HuH-7.5 (cell line): ENCODE results near the gene KRT7.
"Not testable (repeated sequence)": the region's sequence is repeated elsewhere in the genome, so short reads cannot be mapped to it uniquely, and the experiment has no call there.

Experiments used
- DNase-seq: peaks from one replicate; pipeline ENCODE4 v3.0.0; 2011; ENCODE audit warnings: low spot score

Gene KRT7

GRCh38 chr12:52278575-52279421 lies 45.8 kb downstream of the KRT7 start:
- peak; percentile 93 for DNase-seq

GRCh38 chr12:52279422-52280318 lies 46.6 kb downstream of the KRT7 start:
- no peak for DNase-seq

GRCh38 chr12:52280319-52280795 lies 47.3 kb downstream of the KRT7 start:
- DNase-seq, result no peak

GRCh38 chr12:52280796-52281560 lies 47.9 kb downstream of the KRT7 start:
- DNase-seq, result no peak

- DNase-seq, result no peak
Measured at GRCh38 chr12:52284562-52285171, 51.6 kb downstream of the KRT7 start.

- DNase-seq, result no peak
Measured at GRCh38 chr12:52285172-52285745, 52.2 kb downstream of the KRT7 start.

- no peak for DNase-seq
Measured at GRCh38 chr12:52285851-52286530, 52.9 kb downstream of the KRT7 start.

- DNase-seq, result not testable (repeated sequence)
Measured at GRCh38 chr12:52286857-52287785, 54.1 kb downstream of the KRT7 start.

- DNase-seq, result not testable (repeated sequence)
Measured at GRCh38 chr12:52287816-52288805, 55.1 kb downstream of the KRT7 start.

- DNase-seq, result not testable (repeated sequence)
Measured at GRCh38 chr12:52290483-52291134, 57.6 kb downstream of the KRT7 start.

GRCh38 chr12:52291267-52291935 lies 58.4 kb downstream of the KRT7 start, which contains the start of gene KRT81:
KRT81 (minus strand) TSS chr12:52291534; CDS start chr12:52291465, 69 bp downstream.
- no peak for DNase-seq

- no peak for DNase-seq
Measured at GRCh38 chr12:52293926-52294325, 60.9 kb downstream of the KRT7 start.

- no peak for DNase-seq
Measured at GRCh38 chr12:52294803-52295202, 61.8 kb downstream of the KRT7 start.

- no peak for DNase-seq
Measured at GRCh38 chr12:52295663-52296062, 62.6 kb downstream of the KRT7 start.

- no peak for DNase-seq
Measured at GRCh38 chr12:52296572-52297215, 63.7 kb downstream of the KRT7 start.
